ENCODE results near the gene SOX1.

Gene SOX1

DNA sequence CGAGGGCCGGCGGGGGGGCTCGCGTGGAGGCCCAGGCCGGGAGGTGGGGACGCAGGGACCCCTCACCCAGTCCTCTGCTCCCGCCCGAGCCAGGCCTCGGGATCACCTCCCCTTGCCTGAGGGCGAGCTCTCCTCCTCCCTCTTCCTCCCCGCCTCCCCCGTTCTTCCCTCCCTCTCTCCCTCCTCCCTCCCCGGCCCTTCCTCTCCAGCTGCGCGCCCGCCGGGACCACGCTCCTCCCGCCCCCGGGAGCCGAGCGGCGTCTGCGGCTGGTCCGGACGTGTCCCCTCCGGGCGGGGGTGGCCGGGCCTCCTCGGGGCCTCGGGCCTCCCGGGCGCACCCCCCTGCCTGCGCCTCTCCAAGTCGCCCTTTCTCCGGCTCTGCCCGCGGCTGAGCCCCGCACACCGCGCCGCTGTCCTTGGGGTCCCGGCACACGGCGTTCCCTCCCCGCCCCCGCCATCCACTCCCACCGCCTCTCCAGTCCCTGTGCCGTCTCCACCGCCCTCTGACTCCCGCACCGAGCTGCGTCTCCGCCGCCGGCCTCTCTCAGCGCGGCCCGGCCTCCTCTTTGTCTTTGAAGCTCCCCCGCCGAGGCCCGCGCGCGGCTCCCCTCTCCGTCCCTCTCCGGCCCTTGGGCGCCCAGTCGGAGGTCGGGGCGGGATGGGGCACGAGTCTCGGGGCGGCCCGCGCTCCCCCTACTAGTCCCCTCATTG lies 5.7 kb downstream of the SOX1 start:
- DNase-seq (ENCODE audit: low spot score) = no peak

DNA sequence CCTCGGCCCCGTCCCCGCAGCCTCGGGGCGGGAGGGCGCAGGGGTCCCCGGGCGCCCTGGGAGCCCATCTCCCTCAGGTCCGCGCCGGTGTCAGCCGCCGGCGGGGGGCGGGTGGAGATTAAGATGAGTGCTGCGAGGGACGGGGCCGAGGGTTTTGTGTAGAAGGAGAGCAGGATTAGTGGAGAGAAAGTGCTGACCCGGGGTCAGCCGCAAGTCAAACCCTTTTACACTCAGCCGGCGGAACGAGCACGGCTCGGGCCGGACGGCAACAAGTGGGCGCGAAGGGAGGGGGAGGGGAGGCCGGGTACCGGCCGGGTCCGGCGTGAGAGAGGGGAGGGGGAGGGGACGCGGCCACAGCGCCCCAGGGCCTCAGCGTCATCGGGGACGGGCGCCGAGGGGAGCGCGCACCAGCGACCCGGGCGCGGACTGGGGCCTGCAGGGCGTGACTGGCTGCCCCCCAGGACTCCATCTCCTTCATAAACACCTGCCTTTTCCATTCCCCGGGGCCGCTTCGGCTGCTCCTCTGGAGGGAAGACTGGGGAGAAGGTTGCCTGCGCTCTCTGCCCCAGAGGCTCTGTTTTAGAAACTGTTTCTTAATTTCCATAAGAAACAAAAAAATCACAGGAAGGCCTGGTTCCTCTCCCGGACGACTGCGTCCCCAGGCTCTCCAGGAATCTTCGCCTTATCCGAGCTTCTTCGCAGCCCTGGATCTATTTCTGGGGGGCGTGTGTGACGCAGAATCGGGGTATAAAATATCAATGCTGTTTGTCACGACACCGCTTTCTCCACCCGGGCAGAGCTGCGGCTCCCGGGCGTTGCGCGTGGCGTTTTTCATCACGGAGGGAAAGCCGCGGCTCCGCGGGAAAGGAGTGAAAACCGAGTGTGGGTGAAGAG lies 6.5 kb downstream of the SOX1 start:
- no peak for DNase-seq (ENCODE audit: low spot score)

DNA sequence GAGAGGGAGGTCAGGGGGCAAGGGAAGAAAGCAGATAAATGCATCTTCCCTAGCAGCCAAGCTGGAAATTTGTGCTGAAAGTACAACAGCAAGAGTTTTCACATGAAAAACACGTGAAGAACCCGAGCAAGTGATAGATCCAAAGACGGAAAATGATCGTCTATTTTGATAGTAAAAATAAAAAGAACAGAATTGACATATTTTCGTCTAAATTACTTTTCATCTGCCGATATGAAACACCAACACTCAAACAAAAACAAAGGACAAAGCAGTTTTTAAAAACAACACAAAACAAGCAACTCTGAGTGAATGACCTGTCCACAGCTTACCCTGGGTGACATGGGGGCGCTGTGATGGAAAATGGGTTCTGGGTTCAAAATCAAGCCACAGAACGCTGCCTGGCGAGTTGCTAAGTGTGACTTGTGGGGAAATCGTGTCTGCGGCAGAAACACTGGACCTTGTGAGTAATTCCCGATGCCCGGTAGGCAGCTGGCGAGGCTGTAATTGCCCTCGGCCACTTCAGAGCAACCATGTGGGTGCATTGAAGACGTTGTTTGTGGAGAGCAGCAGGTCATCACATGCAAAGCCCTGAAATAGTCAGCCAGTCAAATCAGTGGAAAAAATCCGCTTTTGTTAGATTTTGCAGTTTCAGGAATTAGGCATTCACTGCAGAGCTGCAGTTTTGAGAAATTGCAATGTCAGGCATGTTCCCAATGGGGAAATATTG lies 7.4 kb downstream of the SOX1 start:
- DNase-seq (ENCODE audit: low spot score) = no peak

DNA sequence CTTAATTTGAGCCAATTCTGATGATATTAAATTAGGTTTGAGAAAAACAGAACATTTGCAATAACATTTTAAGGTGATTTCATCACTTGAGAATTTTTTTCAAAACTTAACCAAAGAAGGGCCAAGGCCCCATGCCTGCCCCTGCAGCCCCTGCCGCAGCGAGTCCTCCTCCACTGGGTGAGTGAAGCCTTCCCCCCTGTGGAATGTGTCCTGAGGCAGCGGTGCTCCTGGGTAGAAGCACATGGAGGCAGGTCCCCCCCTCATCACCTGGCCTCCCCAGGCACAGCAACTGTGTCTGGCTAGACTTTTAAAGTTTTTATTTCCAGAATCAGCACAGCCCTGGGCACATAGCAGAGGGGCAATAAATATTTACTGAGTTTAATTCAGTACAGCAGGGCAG lies 10.8 kb downstream of the SOX1 start:
- no peak for DNase-seq (ENCODE audit: low spot score)

DNA sequence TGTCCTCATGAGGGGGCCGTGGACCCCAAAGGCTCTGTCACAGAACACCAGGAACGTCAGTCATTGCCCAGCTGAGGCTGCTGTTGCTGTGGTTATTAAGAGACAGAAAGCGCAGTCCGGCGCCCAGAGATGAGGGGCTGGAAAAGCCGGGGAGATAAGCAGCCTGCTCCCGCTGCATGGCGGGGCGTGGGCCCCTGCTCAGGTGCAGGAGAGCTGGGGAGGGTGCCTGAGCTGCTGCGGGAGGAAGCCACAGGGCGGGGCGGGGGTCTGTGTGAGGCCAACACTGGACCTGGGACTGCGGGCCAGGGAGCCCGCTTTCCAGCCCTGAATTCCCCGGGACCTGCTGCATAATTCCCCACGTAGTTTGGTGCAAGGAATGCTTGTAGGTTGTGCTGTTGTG lies 11.3 kb downstream of the SOX1 start:
- no peak for DNase-seq (ENCODE audit: low spot score)

DNA sequence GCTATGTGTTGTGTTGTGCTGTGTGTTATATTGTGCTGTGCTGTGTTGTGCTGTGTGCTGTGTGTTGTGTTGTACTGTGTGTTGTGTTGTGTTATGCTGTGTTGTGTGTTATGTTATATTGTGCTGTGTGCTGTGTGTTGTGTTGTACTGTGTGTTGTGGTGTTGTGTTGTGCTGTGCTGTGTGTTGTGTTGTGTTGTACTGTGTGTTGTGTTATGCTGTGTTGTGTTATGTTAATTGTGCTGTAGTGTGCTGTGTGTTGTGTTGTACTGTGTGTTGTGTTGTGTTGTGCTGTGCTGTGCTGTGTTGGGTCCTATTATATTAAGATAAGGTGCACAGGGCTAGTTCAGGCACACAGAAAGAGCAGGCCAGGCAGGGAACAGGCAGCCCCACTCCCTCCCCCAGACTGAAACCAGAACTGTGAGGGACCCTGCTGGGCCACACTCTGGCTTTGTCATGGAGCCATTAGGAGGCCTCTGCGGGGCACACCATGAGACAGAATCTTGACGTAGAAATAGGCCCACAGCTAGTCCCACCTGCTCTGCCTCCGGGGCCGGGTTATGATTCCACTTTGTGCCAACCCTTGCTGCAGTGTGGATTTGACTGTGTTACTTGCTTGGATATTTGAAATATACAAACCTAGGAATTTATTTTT lies 12.1 kb downstream of the SOX1 start:
- DNase-seq (ENCODE audit: low spot score) = no peak

DNA sequence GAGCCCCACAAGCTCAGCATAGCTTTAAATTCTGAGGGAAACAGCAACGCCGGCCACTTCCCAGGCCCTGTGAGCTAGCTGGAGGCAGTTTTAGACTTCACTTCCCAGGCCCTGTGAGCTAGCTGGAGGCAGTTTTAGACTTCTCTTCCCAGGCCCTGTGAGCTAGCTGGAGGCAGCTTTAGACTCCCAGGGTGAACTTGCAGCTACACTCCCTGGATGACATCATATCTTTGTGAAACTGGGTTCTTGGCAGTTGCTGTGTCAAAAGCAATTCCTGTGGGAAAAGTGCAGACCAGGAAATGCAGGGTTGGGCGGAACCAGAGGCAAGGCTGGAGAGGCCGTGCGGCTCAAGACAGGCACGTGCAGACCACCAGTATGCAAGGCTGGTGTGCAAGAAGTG lies 12.7 kb downstream of the SOX1 start:
- DNase-seq (ENCODE audit: low spot score) = no peak

DNA sequence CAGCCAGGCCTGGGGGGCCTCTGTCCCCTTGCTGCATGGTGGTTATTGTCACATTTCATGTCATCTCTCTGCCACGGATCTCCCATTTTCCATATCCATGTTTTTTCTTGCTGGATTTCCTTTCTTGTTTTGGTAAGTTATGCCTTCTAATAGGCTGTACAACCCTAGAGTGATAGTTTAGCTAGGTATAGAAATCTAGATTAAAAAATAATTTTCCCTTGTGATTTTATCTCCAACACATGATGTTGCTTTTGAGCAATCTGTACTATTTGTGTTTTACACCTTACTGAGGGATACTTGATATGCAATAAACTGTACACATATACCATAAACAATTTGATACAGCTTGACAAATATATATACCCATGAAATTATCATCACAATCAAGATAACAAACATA lies 17.0 kb downstream of the SOX1 start:
- DNase-seq (ENCODE audit: low spot score) = no peak

DNA sequence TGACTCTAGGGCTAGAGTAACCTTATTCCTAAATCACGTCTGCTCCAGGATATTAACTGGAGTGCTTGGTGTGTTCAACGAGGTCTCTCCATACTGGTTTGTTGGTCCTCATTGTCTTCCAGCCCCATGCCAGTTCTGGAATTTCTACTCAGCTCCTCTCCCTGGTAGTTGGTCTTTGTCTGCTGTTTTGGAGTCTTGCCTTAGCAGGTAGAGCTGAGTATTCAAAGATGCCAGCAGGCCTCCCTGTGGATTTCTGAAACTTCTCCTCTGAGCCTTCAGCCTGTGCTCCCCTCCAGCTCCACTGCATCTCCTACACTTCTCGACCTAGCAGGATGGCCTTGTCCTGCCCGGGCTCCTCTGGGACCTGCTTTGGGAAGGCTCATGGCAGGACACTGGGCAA lies 25.5 kb downstream of the SOX1 start:
- no peak for DNase-seq (ENCODE audit: low spot score)

DNA sequence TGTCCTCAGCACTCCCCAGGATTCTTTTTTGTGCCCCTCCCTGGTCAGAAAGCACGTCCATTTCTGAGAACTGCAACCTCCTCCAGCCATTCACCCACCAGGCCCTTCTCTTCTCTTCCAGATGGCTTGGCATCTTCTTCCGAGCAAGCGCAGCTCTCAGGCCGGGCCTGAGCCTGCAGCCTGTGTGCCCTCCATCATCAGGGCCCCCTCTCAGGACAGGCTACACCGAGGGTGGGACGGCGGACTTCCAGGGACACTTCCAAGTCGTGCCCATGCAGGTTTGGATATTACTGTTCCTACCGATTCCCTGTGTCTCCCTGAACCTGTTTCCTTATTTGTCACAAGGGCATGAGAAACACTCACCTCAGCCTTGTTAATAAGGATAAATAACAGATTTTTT lies 28.4 kb downstream of the SOX1 start:
- no peak for DNase-seq (ENCODE audit: low spot score)

DNA sequence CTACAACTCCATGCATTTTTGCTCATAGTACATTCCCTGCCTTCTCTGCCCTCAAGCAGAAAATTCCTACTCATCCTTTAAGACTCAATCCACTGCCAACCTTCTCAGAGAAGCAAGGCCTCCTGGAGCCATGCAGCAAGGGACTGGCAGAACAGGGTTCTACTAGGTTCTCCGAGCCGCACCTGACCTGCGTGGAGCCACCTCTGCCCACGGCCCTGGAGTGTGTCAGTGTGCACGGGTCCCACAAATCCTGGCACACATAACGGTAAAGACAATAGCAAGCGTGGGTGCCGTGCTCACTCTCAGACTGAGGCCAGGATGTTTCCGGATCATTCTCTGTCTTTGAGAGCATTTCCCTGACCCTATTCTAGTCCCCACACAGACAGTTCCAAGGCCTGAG lies 30.0 kb downstream of the SOX1 start:
- no peak for DNase-seq (ENCODE audit: low spot score)

DNA sequence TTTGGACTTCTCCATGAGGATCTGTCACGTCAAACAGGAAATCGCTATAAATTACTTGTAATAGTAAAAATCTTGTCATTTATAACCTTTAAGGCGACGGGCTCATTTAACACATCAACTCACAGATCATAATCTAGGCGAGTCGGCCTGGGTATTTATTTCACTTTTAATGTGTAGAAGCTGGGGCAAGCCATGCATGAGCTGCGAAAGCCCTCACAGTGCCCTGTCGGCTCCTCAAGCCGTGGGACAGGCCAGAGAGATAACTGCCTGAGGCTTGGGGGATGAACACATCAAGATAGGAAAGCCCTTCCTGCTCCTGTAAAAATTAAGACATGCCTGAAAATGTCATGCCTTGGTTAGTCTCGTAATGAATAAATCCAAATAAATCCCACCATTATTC lies 30.8 kb downstream of the SOX1 start:
- no peak for DNase-seq (ENCODE audit: low spot score)

DNA sequence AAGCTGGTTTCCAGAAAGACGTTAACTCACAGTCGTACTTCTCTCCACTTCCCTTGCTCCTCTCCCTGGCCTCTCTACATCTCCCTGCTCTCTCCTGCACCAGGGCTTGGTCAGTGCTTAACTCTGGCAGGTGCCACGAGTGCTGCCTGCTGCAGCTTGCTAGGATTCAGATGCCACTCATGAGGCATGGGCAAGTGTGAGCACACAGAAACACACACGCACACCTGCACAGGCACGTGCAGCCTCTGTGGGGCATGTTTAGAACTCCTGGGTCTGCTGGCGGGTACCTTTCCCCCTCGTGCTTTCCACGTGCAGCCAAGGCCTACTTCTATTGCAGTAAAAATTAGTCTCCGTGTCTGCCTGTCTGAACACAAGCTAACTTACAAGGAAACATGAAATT lies 31.8 kb downstream of the SOX1 start:
- DNase-seq (ENCODE audit: low spot score) = no peak

DNA sequence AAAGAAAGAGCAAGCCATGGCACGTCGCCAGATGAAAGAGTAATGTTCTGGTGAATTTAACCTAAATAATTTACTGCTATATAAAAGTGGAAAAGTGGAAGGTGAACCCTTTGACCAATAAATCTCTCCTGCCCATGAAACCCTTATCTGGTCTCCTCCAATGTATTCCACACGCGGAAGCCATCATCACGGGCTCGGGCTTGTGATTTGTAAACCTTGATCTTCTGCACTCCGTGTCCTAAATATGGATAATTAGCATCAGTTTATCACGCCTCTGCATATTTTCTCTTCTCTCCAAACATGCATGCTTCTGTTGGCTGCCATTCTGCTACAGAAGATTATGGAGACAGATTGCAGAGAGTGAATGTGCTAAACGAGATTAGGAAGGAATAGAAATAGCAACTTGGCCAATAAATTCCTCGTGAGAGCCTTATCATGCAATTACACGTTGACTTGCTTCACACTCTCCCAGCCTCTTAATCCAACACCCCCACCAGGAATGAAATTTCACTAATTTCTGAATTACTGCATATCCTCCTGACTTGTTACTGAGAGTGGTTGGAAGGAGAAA lies 34.5 kb downstream of the SOX1 start:
- no peak for DNase-seq (ENCODE audit: low spot score)

DNA sequence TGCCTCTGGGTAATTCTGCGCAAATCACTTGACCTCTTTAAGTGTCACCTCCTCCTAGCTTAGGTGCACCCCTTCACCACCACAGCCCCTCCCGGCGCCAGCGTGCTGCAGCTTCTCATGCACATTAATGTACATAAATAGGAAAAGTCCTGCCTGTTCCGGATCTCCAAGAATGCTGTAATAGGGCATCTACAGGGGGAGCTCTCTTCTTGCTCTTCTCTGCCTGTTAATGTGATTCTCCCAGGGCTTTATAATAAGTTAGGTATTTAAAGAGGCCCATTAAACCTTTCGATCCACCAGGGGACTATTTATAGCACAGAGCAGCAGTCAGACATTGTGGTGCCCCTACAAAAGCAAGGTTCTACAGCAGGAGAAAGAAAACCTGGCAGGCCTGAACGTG lies 35.3 kb downstream of the SOX1 start:
- DNase-seq (ENCODE audit: low spot score) = no peak

DNA sequence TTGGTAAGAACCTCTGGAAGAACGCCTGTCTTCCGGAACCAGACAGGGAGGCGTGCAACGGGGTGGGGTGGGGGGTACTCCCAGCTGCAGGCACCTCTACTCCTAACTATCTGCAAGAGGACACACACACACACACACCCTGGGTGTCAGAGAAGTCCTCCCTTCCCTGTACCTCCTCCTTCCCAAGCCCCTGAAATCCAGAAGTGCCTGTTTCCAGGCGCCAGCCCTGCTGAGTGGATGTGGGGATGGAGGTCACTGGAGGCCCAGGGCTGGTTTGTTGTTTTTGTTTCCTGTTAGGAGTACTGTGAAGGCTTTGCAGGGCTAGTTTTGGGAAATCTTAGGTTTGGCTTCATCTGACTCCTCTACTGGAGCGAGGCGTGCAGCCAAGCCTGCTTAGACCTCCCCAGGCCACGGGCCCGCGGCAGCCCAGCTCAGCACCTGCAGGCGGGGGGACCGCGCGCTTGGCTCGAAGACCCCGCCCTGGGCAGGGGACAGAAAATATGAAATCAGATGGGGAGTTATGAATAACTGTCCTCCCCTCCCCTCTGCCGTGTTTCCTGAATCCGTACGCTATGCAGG lies 36.4 kb downstream of the SOX1 start:
- DNase-seq (ENCODE audit: low spot score) = no peak

DNA sequence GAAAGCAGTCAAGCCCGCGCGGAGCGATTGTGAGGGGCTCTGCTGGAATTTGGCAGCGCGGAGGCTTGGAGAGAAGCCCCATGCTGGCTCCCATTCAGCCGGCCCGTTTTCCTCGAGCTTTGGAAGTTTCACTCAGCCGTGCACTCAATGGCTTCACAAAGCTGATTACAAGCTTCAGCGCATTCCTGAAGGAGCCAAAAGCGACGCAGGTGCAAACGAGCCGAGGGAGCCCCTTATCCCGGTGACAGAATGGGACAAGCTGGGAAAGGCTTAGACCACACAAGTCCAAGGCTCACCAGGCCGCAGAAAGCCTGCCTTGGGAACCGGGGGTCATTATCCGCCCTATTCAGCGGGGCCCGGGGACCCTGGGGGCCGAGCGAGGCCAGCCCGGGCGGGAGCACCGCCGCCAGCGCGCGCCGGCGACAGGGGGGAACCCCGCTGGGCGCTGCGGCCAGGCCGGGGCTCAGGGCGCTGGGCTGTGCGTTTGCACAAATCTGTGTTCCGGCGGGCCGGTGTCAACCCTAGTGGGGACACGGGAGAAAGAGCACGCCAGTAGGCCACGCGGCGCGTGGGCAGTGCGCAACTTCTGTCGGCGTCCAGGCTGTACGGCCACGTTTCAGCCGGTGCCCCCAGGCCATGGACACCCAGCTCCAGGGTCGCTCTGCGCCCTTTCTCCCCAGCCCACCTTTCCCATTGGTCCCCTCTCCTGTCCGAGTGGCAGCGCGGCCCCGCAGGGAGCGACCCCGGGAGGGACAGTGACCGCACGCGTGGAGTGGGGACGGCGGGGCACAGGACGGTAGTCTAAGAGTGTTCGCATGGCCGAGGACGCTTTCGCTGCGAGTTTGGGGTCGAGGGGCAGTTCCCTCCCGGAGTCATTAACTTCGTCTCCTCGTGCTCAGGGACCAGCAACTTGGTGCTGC lies 37.3 kb downstream of the SOX1 start:
- DNase-seq (ENCODE audit: low spot score) = no peak

DNA sequence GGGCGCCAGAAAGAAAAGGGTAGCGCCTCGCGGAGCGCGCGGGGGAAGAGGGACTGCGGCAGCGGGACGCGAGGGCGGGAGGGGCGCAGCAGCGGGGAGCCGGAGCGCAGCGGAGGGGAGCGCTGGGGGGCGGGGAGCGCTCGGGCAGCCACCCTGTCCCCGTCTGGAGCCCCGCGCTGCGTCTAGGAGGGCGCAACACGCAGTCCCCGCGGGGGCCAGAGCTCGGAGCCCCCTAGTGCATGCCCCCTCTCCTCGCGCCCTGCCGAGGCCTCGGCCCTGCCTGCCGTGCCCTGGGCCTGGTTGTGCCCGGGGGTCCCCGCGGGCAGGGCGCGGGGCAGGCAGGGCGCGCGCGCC lies 37.9 kb downstream of the SOX1 start:
- DNase-seq (ENCODE audit: low spot score) = no peak

DNA sequence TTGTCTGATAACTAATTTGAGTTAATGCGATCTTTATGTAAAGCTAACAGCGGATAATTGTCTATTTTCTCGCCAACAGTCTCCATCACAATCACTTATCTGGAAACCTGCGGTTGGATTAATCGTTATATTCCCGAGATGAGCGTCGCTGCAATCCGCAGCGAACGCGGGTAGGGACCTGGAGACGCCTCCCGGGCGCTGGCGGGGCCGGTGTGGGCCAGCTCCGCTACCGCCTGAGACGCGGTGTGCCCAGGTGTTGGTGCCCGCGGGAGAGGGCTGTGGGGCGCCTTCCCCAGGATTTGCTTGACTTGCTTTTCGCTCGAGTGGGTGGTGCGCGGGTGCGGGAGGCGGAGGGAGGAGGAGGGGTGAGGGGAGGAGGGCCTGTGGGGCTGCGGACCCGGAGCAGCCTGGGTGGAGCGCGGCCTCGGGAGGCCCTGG lies 38.3 kb downstream of the SOX1 start:
- DNase-seq (ENCODE audit: low spot score) = no peak

DNA sequence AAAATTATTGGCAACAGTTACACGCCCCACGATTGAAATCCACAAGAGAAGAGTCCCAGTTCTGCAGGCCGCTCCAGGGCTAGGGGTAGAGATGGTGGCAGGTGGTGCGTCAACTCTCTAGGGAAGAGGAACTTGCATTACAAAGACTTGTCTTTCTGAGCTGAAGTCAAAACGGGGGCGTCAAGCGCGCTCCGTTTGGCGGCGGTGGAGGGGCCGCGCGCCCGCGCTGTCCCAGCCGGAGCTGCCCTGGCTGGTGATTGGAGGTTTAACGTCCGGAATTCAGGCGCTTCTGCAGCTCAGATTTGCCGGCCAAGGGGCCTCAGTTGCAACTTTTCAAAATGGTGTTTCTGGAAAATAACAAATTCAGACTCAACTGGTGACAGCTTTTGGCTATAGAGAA lies 38.9 kb downstream of the SOX1 start:
- no peak for DNase-seq (ENCODE audit: low spot score)

Data from germinal center (tissue), 1 donor.